A673 (cell line): ENCODE data around the gene LSM4.

Experiments used
- CTCF ChIP-seq: fragments of 300-800, 200-600 bp; sonication (generic); conservative IDR thresholded peaks from 2 replicates; pipeline ENCODE4 v1.5.1; 2017; ENCODE audit warnings: low read depth, mild to moderate bottlenecking, antibody characterized with exemption, low read length, moderate library complexity, mixed read lengths
- EZH2 ChIP-seq: fragments of 200-600 bp; sonication (generic); IDR thresholded peaks from 2 replicates; pipeline ENCODE4 v1.6.1; 2017; ENCODE audit warnings: borderline replicate concordance, low read depth, mild to moderate bottlenecking, mixed read lengths, antibody characterized with exemption, low read length; ENCODE audit not compliant: poor library complexity, severe bottlenecking

GRCh38 chr19:18351544-18351943 lies 28.7 kb upstream of the LSM4 start:
- no peak for TF ChIP-seq CTCF
- TF ChIP-seq EZH2, result no peak
